BJ (cell line): ENCODE results near the gene PRKACA. TPM values are rescaled to one million over a fixed set of nuclear protein-coding genes. Genes with fewer than 3 reads are reported as not detected.

Experiments
- CTCF ChIA-PET: fragments of 350-600 bp; formaldehyde crosslinking; extraction: SDS; loops from one replicate; lab custom pipeline; 2021; ENCODE audit warnings: antibody characterized with exemption, inconsistent platforms; lab: Yijun Ruan, JAX
- POLR2A ChIA-PET: fragments of 300-600 bp; sonication (Branson Sonifier 250); formaldehyde crosslinking; extraction: SDS; loops from one replicate; lab custom pipeline; 2021; ENCODE audit warnings: antibody characterized with exemption; lab: Charles Lee
- DNase-seq: peaks from one replicate; pipeline ENCODE4 v3.0.0-alpha.2; 2011; ENCODE audit warnings: low read depth
- H3K27me3 ChIP-seq: 2 replicates; pipeline ENCODE4 v1.6.0; 2011; ENCODE audit warnings: low read length; ENCODE audit not compliant: control insufficient read depth, insufficient read depth
- H3K36me3 ChIP-seq: 2 replicates; pipeline ENCODE4 v1.5.1; 2011; ENCODE audit warnings: low read length; ENCODE audit not compliant: control insufficient read depth, insufficient read depth
- H3K4me3 ChIP-seq: 2 replicates; pipeline ENCODE4 v1.5.1; 2011; ENCODE audit warnings: low read depth, mild to moderate bottlenecking, control low read depth, low read length
- CTCF ChIP-seq: IDR thresholded peaks from 2 replicates; pipeline ENCODE4 v1.5.1; 2011; ENCODE audit warnings: low read depth, mild to moderate bottlenecking, control low read depth, inconsistent platforms, low read length, moderate library complexity; ENCODE audit not compliant: insufficient read depth
- polyA plus RNA-seq: library from polyadenylated mRNA; depleted of rRNA; stranded (reverse); fragments of >200 nt; gene quantifications from 2 replicates; pipeline ENCODE4 v1.2.3, GENCODE V29; 2011

PRKACA gene
- polyA plus RNA-seq, 1 experiment: 35.4 TPM

GRCh38 chr19:14120497-14120780 lies 2.9 kb upstream of the PRKACA start:
- Histone ChIP-seq H3K36me3 (no peaks in the 10 kb centered on the region), H3K4me3 (no peak overlapping the region), H3K27me3 (no peaks in the 10 kb centered on the region)
- no peak for DNase-seq
- TF ChIP-seq CTCF: no peak
- POLR2A ChIA-PET: no interaction called here
- CTCF ChIA-PET: no interaction called here

GRCh38 chr19:14119644-14120496 lies 2.3 kb upstream of the PRKACA start:
- POLR2A ChIA-PET: no interaction called here

GRCh38 chr19:14119146-14119545 lies 1.6 kb upstream of the PRKACA start:
- ChIA-PET CTCF (interaction anchor here (1.0 to 1.3 kb wide), 2 partner anchors 18 to 46 kb away, joined by 3 to 4 read pairs; partner anchors contain the start of genes ASF1B and MISP3), POLR2A (no interaction called here)
- Histone ChIP-seq H3K27me3 (no peaks in the 10 kb centered on the region), H3K36me3 (no peaks in the 10 kb centered on the region), H3K4me3 (peak overlapping the region; percentile 4; the same call in 1 of the 2 replicates)
- DNase-seq: no peak
- no peak for TF ChIP-seq CTCF

More at GRCh38 chr19:14119644-14120496, 2.3 kb upstream of the PRKACA start:
- no peak for TF ChIP-seq CTCF
- DNase-seq: no peak
- Histone ChIP-seq H3K36me3 (no peaks in the 10 kb centered on the region), H3K4me3 (no peak overlapping the region), H3K27me3 (no peaks in the 10 kb centered on the region)
- CTCF ChIA-PET: interaction anchor here (1.3 kb wide), 1 partner anchor 17 kb away, joined by 4 read pairs; the partner anchor contains the start of gene ASF1B

- Histone ChIP-seq H3K27me3 (no peaks in the 10 kb centered on the region), H3K4me3 (peak overlapping the region; percentile 44), H3K36me3 (no peaks in the 10 kb centered on the region)
- ChIA-PET POLR2A (no interaction called here), CTCF (interaction anchor here (1.0 to 1.3 kb wide), 5 partner anchors 11 to 45 kb away, joined by 3 to 4 read pairs (median 4); partner anchors contain the start of genes ASF1B and MISP3)
- no peak for TF ChIP-seq CTCF
- DNase-seq: peak; percentile 41
Measured at GRCh38 chr19:14118165-14119051, 846 bp upstream of the PRKACA start.
